Large intestine (tissue), 3 donors: ENCODE data around the gene ANKRD65. TPM values are rescaled to one million over a fixed set of nuclear protein-coding genes. Genes with fewer than 3 reads are reported as not detected.
A peak's percentile ranks its signal among the peaks of the same experiment; 100 is the strongest.
"Not testable (repeated sequence)": the region's sequence is repeated elsewhere in the genome, so short reads cannot be mapped to it uniquely, and the experiment has no call there.

ENCODE experiments used
- DNase-seq, 2 donors: peaks; one replicate each; pipeline versions ENCODE4 v3.0.0 to v3.0.0-alpha.2; 2013
- H3K27ac ChIP-seq: one replicate; pipeline ENCODE4 v1.5.1; 2013; ENCODE audit warnings: low read length
- H3K27me3 ChIP-seq: 2 replicates; pipeline ENCODE4 v1.6.1; 2013; ENCODE audit warnings: low read length; ENCODE audit not compliant: control insufficient read depth, insufficient read depth
- H3K36me3 ChIP-seq: 2 replicates; pipeline ENCODE4 v1.6.1; 2013; ENCODE audit warnings: low read length; ENCODE audit not compliant: control insufficient read depth, insufficient read depth
- H3K4me1 ChIP-seq: one replicate; pipeline ENCODE4 v1.6.1; 2013; ENCODE audit warnings: low read length; ENCODE audit not compliant: control insufficient read depth, insufficient read depth
- H3K4me3 ChIP-seq: one replicate; pipeline ENCODE4 v1.5.1; 2013; ENCODE audit warnings: low read length
- H3K9me3 ChIP-seq: one replicate; pipeline ENCODE4 v1.6.1; 2013; ENCODE audit warnings: mild to moderate bottlenecking, low read depth, low read length, moderate library complexity; ENCODE audit not compliant: control insufficient read depth
- WGBS: methylation state at CpG from one replicate; pipeline ENCODE4 v1.1.5; 2013; ENCODE audit warnings: low lambda C conversion rate; ENCODE audit not compliant: insufficient coverage; 5-methylcytosine and 5-hydroxymethylcytosine counted together
- polyA plus RNA-seq: library from polyadenylated mRNA; unstranded; fragments of 120-200 nt; gene quantifications from one replicate; pipeline ENCODE4 v1.2.1, GENCODE V29; 2013

The ANKRD65 gene
- polyA plus RNA-seq, 1 donor, result 2.6 TPM

GRCh38 chr1:1430114-1430982, 9.3 kb upstream of the ANKRD65 start:
- peak overlapping the region; percentile 32 for H3K4me3 ChIP-seq

DNA sequence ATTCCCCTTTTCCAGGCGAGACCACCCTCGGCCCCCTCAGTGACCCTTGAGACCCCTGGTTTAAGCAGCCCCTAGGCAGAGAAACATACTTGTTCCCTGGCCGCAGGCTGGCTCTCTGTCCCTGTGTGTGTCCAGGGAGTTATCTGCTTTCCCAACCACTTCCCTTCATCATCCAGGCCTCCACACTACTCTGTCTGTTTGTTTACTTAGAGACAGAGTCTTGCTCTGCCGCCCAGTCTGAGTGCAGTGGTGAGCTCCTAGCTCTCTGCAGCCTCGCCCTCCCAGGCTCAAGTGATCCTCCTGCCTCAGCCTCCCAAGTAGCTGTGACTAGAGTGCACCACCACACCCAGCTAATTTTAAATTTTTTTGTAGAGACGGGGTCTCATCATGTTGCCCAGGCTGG, 8.6 kb upstream of the ANKRD65 start:
- H3K9me3 ChIP-seq, result peaks cover 14% of the 10 kb centered on the region
- H3K36me3 ChIP-seq, result no peaks in the 10 kb centered on the region
- peaks cover 62% of the 10 kb centered on the region for H3K4me1 ChIP-seq
- H3K27me3 ChIP-seq, result no peaks in the 10 kb centered on the region
- WGBS, result no CpG with 5 or more reads among the region's 6 CpGs
- H3K27ac ChIP-seq, result peak overlapping the region; percentile 91
- DNase-seq, result peak in 1 of 2 donors; percentile 32
- H3K4me3 ChIP-seq, result peak overlapping the region; percentile 32

More at GRCh38 chr1:1430114-1430982, 9.3 kb upstream of the ANKRD65 start:
- H3K27ac ChIP-seq, result peak overlapping the region; percentile 91
- H3K4me1 ChIP-seq, result peaks cover 69% of the 10 kb centered on the region
- no peaks in the 10 kb centered on the region for H3K27me3 ChIP-seq
- H3K9me3 ChIP-seq, result peaks cover 17% of the 10 kb centered on the region
- no peaks in the 10 kb centered on the region for H3K36me3 ChIP-seq
- peak in 1 of 2 donors; percentile 85 for DNase-seq
- no CpG with 5 or more reads among the region's 35 CpGs for WGBS

DNA sequence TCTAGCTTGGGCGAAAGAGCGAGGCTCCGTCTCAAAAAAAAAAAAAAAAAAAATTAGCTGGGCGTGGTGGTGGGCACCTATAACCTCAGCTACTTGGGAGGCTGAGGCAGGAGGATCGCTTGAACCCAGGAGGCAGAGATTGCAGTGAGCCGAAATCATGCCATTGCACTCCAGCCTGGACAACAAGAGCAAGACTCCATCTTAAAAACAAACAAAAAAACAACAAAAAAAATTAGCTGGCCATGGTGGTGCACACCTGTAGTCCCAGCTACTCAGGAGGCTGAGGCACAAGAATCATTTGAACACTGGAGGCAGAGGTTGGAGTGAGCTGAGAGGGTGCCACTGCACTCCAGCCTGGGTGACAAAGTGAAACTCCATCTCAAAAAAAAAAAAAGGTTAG, 7.9 kb upstream of the ANKRD65 start:
- H3K4me3 ChIP-seq, H3K36me3 ChIP-seq, H3K9me3 ChIP-seq, H3K27me3 ChIP-seq, DNase-seq, H3K27ac ChIP-seq: not testable (repeated sequence)
- H3K4me1 ChIP-seq, result peaks cover 55% of the 10 kb centered on the region
- WGBS, result no CpG with 5 or more reads among the region's 6 CpGs

GRCh38 chr1:1428174-1428573, 7.1 kb upstream of the ANKRD65 start:
- Histone ChIP-seq H3K4me3 (no peak overlapping the region), H3K27me3 (no peaks in the 10 kb centered on the region), H3K9me3 (peaks cover 4% of the 10 kb centered on the region), H3K36me3 (no peaks in the 10 kb centered on the region), H3K4me1 (peaks cover 47% of the 10 kb centered on the region), H3K27ac (no peak overlapping the region)
- no peak for DNase-seq
- WGBS, result 100% methylated on average over 1 of the region's 19 CpGs

DNA sequence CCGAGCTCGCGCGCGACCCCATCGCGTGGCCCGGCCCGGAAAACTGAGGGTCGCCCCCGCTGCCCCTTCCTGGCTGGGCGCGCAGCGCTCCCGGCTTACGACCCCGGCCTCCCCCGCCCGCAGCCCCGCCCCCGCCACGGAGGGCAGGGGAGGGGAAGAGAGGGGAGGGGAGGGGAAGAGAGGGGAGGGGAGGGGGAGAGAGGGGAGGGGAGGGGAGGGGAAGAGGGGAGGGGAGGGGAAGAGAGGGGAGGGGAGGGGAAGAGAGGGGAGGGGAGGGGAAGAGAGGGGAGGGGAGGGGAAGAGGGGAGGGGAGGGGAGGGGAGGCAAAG, 6.7 kb upstream of the ANKRD65 start:
- no CpG with 5 or more reads among the region's 22 CpGs for WGBS
- DNase-seq, result no peak
- no peak overlapping the region for H3K27ac ChIP-seq
- no peak overlapping the region for H3K4me3 ChIP-seq
- H3K27me3 ChIP-seq, result no peaks in the 10 kb centered on the region
- peaks cover 43% of the 10 kb centered on the region for H3K4me1 ChIP-seq
- H3K9me3 ChIP-seq, result peaks cover 4% of the 10 kb centered on the region
- no peaks in the 10 kb centered on the region for H3K36me3 ChIP-seq

DNA sequence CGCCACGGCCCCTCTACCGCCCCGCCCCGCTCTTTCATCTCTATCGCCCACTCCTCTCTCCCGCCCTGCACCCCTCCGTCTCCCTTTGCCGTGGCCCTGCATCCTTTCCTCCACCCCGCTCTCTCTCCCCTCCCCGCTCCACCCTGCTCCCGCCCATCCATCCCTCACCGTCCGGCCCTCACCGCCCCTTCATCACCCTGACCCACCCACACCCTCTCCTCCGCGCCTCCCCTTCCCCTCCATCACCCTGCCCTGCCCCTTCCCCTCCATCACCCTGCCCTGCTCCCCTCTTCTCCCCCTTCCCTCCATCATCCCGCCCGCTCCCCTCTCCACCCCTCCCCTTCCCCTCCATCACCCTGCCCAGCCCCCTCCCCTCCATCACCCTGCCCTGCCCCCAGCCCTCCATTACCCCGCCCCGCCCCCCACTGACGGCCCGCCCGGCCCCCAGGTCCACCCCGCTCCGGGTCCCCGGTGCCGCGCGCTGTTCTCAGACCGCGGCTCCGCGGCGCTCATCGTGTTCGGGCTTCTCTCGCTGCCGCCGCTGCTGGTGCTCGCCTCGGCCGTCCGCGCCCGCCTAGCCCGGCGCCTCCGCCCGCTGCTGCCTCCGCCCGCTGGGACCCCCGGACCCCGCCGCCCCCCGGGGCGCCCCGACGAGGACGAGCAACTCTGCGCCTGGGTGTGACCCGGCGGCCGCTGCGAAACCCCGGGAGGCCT, 6.2 kb upstream of the ANKRD65 start:
- H3K36me3 ChIP-seq, result no peaks in the 10 kb centered on the region
- peaks cover 4% of the 10 kb centered on the region for H3K9me3 ChIP-seq
- no peak overlapping the region for H3K4me3 ChIP-seq
- no peaks in the 10 kb centered on the region for H3K27me3 ChIP-seq
- H3K27ac ChIP-seq, result no peak overlapping the region
- 27% methylated on average over 3 of the region's 66 CpGs for WGBS
- peaks cover 38% of the 10 kb centered on the region for H3K4me1 ChIP-seq
- peak in 1 of 2 donors; percentile 24 for DNase-seq

GRCh38 chr1:1426496-1427105, 5.5 kb upstream of the ANKRD65 start:
- H3K4me3 ChIP-seq, result no peak overlapping the region
- whole genome bisulfite sequencing, result no CpG with 5 or more reads among the region's 19 CpGs
- H3K27ac ChIP-seq, result no peak overlapping the region
- DNase-seq, result no peak
- H3K27me3 ChIP-seq, result peaks cover under 1% of the 10 kb centered on the region
- H3K9me3 ChIP-seq, result peaks cover 4% of the 10 kb centered on the region
- H3K4me1 ChIP-seq, result peaks cover 31% of the 10 kb centered on the region
- H3K36me3 ChIP-seq, result no peaks in the 10 kb centered on the region

GRCh38 chr1:1425753-1426495, 4.8 kb upstream of the ANKRD65 start:
- no peaks in the 10 kb centered on the region for H3K36me3 ChIP-seq
- no peak overlapping the region for H3K27ac ChIP-seq
- DNase-seq, result no peak
- peaks cover 7% of the 10 kb centered on the region for H3K27me3 ChIP-seq
- no peak overlapping the region for H3K4me3 ChIP-seq
- H3K4me1 ChIP-seq, result peaks cover 25% of the 10 kb centered on the region
- peaks cover 4% of the 10 kb centered on the region for H3K9me3 ChIP-seq
- WGBS, result no CpG with 5 or more reads among the region's 33 CpGs

- WGBS, result no CpG with 5 or more reads among the region's 12 CpGs
Observed at GRCh38 chr1:1425426-1425752, 4.3 kb upstream of the ANKRD65 start.

DNA sequence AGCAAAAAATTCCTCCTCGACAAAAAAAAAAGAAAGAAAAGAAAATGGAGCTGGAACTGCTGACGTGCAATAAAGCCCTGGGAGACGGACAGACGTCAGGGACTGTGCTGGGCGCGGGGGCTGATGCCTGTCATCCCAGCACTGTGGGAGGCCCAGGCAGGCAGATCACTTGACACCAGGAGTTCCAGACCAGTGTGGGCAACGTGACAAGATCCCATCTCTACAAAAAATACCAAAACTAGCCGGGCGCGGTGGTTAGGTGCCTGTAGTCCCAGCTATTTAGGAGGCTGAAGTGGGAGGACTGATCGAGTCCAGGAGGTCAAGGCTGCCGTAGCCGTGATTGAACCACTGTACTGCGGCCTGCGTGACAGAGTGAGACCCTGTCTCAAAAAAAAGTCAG, 3.6 kb upstream of the ANKRD65 start:
- H3K4me3 ChIP-seq, result no peak overlapping the region
- no peak overlapping the region for H3K27ac ChIP-seq
- no peaks in the 10 kb centered on the region for H3K36me3 ChIP-seq
- H3K27me3 ChIP-seq, result peaks cover 12% of the 10 kb centered on the region
- no CpG with 5 or more reads among the region's 15 CpGs for WGBS
- peaks cover 4% of the 10 kb centered on the region for H3K9me3 ChIP-seq
- DNase-seq, result no peak
- H3K4me1 ChIP-seq, result peaks cover 13% of the 10 kb centered on the region

More at GRCh38 chr1:1425426-1425752, 4.3 kb upstream of the ANKRD65 start:
- H3K4me3 ChIP-seq, result no peak overlapping the region
- DNase-seq, result no peak
- H3K27me3 ChIP-seq, result peaks cover 10% of the 10 kb centered on the region
- H3K27ac ChIP-seq, result no peak overlapping the region
- H3K9me3 ChIP-seq, result peaks cover 4% of the 10 kb centered on the region
- peaks cover 20% of the 10 kb centered on the region for H3K4me1 ChIP-seq
- H3K36me3 ChIP-seq, result no peaks in the 10 kb centered on the region
